NCI-H1417 (cell line): Measurements from ENCODE around the gene BARD1.
A peak's percentile ranks its signal among the peaks of the same experiment; 100 is the strongest.
"Not testable (repeated sequence)": the region's sequence is repeated elsewhere in the genome, so short reads cannot be mapped to it uniquely, and the experiment has no call there.

Source experiments
- DNase-seq, 3 experiments: peaks; one replicate each; lab custom pipeline; 2025; lab: John Stamatoyannopoulos, UW

BARD1 gene

DNA sequence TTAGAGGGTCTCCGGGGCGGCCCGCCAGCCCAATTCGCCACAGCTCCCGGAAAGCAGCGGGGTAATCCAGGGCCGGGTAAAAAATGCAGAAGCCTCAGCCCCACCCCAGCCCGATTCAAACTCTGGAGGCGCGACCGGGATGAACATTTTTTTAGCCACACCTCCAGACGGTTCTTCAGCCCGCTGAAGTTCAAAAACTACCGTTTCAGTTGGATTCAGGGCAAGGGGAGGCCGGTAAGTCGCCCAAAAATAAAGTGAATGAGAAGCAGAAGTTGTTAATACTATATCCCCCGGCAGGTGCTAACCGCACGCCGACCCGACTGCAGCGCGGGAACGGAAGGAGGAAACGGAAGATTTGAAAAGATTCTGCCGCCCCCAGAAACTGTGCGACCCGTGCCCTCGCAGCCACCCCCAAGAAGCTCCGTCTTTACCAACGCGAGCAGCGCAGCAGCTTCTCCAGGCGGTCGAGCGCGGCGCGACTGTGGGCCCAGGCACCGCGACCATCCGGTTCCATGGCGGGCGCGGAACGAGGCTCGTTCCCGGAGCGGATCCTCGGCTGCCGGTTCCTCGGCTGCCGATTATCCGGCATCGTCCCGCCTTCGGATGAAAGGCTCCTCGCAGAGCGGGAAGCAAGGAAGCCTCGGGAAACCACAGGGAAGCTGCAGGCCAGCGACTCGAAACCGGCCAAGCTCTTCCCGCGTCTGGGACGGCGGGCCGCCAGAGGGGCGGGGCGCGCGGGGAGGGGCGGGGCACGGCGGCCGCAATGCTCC, at the start of gene BARD1:
Gene BARD1 (minus strand): TSS at position 703 of the 770 bp plus-strand sequence. CDS start 114 bp downstream, at position 589.
- DNase-seq = peak; percentile 15 to 92 (median 90)

DNA sequence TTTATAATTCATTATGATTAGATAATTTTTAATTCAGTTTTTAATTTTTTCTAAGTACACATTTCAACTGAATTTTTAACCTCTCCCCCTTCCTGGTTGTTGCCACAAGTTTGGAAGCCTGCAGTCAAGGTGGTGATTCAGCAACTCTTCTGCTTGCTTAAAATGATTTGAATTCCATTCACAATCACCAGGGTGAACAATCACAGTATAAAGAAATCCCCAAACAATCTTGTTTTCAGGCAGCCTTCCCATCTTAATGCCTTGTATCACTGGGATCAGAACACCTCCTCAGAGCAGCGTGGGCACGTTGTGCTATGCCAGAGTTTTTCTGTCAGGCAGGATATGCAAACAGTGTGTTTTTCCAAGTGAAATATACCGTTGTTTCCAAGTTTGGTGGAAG, 46.7 kb upstream of the BARD1 start:
- DNase-seq = no peak

DNA sequence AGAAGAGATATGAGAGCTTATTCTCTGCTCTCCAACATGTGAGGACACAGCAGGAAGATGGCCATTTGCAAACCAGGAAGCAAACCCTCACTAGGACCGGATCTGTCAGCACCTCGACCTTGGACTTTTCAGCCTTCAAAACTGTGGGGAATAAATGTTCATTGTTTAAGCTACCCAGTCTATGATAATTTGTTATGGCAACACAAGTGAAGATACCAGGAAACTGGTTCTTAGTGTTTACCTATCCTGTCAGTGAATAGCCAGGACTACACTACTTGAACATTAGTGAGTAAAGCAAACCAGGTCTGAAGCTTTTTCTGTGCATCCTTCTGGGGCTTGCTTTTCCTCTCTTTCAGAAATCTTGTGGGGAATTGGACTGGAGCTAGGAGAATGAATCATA, 44.4 kb upstream of the BARD1 start:
- no peak for DNase-seq

DNA sequence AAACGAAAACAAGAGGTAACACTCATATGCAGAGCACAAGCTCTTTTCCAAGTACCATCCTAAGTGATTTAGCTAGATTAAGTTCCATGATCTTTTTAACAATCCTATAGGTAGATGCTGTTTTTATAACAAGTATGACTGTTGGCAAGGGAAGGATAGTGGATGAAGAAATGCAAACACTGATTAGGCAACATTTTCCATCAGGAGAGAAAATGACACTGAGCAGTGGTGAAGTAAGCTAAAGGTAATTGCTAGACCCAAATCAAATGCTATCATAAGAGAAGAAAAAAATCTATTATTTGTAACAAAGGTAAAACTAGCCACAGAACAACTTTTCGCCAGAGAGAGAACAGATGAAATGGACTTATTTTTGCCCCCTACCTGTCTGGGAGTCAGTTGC, 34.3 kb upstream of the BARD1 start:
- no peak for DNase-seq

DNA sequence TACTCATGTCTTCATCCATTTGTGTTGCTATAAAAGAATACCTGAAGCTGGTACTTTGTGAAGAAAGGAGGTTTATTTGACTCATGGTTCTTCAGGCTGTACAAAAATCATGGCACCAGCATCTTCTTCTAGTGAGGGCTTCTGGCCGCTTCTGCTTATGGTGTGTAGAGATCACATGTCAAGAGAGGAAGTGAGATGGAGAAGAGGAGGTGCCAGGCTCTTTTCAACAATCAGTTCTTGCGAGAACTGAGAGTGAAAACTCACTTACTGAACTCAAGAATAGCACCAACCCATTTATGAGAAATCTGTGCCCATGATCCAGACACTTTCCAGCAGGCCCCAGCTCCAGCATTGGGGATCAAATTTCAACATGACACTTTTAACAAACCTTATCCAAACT, 30.0 kb upstream of the BARD1 start:
- DNase-seq = no peak

DNA sequence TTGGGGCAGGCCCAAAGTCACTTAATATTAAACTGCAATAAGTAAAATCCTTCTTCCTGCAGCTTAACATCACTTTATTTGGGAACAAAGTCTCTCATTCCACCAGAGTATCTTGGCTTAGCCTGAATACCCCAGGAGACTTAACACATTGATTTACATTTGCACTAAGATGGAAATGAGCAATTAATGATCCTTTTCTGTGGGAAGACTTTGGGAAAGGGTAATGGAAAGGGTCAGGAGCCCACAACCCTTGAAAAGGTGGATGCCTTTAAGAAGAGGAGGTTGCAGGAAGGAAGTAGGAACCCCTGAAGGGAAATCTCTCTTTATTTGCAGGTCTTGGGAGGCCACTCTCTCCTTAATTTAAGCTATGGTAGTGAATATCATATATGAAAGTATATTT, 28.0 kb upstream of the BARD1 start:
- no peak for DNase-seq

DNA sequence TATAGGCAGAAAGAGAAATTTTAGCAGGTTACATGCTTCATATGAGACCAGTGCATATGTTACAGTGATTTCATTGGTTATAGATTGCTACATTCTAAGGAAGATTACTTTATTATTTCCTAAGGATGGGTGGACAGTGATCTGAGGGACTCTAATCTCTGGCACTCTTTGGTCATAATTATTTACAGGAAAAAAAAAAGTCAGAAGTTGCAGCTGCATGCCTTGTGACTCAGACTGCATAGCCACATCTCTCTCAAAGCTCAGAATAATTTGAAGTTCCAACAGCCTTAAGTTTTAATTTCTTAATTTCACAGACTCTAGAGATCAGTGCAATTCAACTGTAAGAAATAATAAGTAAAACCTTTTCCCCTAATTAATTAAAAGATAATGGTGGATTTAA, 27.1 kb upstream of the BARD1 start:
- no peak for DNase-seq

DNA sequence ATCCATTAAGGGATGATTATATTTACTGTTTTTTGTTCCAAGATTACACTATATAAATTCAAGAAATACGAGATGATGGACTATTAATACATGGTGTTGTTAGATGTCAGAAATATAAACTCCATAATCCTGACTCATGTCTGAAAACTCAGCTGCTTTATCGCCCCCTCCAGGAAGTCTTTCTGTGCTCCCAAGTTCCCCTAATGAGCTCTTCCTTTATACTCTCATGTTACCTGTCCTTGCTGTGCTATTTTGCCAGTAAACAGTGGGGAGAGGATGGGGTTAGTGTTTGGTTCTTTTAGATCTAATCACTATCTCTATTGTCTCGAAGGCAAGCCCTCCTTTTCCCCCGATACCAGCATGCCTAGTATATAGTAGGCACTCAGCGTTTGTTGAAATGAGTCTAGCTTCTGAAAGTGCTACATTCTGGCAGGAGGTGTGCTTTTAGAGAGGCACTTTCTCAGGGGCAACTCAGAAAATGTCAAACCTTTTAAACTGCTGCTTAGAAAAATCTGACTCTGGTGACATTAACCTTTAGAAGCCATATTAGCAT, 21.4 kb upstream of the BARD1 start:
- DNase-seq = no peak

DNA sequence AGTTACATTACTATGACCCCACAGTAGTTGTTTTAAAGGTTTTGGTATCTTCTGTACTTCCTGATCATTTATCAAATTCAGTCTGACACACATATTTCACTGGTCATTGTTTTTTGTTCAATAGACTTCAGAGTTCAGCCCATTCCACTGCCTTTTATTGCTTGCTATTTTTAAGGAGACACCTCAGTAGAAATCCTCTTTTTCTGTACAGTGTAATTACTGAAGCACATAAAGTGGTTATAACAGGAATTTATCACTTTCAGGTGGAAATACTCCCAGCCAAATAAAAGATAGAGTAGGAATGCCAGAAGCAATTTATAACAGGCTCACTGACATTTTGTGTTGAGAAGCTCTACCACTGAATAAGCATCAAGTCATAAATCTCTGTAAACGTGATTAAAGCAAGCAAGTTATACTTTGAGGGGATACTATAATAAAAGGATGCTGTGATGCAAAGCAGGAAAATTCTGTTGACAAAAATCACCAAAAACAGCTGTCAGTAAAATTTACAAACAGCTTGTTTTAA, 6.6 kb upstream of the BARD1 start:
- DNase-seq = peak in 1 of 3 experiments; percentile 17

DNA sequence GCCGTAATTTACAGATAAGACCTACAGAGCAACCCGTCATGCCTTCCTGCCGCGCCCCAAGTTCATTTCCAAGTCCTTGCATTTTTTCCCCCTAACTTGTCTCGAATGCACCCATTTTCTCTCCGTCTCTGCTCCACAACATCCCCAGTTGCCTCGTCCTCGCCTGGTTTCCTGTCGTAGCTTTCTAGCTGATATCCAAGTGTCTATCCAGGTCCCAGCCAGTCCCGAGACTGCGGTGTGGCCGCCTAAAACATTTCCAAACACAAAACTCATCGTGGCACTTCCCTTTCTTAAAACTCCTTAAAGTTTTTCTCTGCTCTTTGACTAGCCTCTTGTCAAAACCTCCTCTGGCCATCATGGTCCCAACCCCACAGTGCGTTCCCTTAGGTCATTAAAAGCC, 1.2 kb upstream of the BARD1 start:
- DNase-seq = peak in 2 of 3 experiments; percentile 35 to 66

DNA sequence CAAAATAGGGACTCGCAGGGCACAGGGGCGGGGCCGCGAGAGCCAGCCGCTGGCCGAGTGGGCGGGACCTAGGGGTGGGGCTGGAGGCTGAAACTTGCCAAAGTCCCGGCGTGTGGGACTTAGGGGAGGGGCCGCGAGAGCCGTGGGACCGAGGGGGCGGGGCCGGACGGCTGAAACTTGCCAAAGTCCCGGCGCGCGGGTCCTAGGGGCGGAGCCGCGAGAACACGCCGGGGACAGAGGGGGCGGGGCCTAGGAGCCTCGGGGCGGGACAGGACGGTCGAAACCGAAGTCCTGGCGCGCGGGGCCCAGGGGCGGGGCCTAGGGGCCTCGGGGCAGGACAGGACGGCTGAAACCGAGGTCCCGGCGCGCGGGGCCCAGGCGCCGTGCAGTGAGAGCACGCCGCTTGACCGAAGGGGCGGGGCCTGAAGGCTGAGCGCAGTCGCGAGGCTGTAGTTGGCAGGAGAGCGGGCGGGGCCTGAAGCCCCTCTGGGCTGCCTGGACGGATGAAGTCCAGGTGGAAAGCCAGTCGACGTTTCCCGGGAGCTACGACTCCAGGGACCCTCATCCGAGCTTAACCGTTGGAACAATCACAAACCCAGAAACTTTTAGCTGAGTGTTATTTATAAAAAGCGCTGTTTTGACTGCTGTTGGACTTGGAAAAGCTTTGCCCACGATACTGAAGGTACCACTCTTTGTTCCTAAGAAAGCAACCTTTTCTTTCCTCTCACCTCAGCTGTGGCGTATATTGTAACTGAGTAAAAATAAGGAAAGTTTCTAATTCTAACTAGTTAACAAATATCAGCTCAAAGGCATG, 475 bp upstream of the BARD1 start:
- DNase-seq = peak; percentile 91 to 97 (median 96)

DNA sequence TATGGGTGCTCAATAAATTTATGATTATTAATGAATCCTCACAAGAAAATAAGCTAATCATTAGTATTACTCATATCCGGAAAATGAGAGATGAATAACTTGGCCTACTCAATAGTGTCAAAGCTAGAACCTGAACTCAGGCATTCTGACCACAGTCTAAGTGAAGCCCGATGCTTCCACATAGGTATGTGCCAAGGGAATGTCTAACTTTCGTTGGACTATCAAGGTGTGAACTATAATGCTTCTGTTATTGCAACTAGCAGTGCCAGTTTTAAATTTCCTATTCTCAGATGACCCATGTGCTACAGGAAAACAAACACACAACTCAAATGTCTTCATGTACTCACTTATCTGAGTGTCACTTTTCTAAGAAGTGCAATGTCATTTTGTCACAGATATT, 1.8 kb downstream of the BARD1 start:
- no peak for DNase-seq

DNA sequence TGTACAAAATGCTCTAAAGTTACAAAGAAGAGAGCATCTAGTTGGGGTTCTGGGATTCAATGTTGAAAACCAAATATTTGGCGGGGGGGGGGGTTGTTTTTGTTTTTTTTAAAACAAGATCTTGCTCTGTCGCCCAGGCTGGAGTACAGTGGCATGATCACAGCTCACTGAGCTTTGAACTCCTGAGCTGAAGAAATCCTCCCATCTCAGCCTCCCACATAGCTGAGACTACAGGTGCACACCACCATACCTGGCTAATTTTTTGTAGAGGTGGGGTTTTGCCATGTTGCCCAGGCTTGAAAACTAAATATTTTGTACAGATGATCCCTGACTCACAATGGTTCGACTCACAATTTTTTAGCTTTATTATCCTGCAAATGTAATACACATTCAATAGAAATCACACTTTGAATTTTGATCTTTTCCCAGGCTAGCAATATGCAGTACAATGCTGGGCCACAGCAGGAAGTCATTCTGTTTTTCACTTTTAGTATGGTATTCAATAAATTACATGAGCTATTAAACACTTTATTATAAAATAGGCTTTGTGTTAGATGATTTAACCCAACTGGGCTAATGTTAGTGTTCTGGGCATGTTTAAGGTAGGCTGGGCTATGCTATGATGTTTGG, 7.6 kb downstream of the BARD1 start:
- DNase-seq = no peak

DNA sequence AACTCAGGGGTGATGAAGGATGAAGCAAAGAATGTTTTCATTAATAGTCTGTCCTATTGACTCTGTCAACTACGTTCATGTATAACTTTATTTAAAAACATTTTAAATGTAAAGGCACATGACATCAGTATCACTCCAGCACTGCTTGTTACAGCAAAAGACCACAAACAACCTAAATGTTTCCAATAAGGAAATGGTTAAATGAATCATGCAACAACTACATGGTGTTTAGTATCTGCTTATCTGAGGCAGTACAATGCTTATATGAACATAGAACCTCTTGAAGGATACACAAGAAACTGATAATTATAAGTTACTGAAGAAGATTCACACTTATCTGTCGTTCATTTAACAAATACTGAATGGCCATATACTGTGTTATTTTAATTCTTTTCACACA, 8.4 kb downstream of the BARD1 start:
- no peak for DNase-seq

DNA sequence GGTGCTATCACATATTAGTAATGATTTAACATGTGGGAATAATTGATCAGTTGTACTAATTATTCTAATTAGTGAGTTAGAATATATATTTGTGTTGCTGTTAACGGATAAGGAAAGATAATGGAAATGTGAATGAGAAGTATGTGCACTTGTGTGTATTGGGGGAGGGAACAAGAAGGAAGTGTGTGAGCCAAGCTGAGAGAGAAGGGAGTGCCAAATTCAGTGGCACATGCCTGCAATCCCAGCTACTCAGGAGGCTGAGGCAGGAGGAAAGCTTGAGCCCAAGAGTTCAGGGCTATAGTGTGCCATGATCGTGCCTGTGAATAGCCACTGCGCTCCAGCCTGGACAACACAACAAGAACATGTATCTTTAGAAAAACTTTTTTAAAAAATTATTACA, 9.3 kb downstream of the BARD1 start:
- DNase-seq = no peak

DNA sequence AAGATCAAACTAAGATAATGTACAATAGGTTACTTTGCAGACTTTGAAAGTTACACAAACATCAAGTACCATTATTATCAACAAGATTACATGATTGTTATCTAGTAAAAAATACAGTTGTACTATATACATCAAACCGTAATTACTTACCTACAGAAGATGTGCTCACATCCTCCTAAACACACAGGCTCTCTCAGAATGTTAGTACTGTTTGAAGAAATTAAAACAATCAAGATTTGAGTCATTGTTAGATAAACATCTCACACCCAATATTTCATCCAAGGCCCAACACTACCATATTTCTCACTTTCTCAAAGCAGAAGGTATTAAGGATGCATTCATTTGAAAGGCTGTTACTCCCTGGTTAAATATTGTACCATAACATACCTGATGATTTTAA, 12.6 kb downstream of the BARD1 start:
- DNase-seq = no peak

DNA sequence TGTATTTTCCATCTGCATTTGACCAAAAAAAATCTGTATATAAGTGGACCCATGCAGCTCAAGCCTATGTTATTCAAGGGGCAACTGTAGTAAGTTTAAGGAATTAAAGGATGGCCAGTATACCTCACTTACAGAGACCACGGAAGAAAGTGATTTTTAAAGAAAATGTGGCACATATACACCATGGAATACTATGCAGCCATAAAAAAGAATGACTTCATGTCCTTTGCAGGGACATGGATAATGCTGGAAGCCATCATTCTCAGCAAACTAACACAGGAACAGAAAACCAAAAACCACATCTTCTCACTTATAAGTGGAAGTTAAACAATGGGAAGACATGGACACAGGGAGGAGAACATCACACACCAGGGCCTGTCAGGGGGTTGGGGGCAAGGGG, 26.3 kb downstream of the BARD1 start:
- not testable (repeated sequence) for DNase-seq

DNA sequence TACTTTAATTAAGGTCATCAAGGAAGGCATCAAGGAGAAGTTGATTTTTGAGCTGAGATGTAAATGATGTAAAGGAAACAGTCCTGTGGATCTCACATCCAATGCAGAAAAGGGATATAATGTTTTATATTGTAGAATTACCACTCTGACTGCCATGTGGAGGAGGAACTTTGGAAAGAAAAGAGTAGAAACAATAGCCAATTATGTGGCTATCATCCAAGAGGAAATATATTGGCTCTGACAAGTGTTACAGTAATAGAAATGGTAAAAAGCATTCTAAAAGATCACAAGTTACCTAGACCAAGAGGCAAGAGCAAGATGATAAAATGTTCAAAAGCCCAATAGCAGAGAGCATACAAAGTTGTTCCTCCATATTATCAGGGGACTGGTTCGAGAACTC, 26.8 kb downstream of the BARD1 start:
- DNase-seq = no peak

DNA sequence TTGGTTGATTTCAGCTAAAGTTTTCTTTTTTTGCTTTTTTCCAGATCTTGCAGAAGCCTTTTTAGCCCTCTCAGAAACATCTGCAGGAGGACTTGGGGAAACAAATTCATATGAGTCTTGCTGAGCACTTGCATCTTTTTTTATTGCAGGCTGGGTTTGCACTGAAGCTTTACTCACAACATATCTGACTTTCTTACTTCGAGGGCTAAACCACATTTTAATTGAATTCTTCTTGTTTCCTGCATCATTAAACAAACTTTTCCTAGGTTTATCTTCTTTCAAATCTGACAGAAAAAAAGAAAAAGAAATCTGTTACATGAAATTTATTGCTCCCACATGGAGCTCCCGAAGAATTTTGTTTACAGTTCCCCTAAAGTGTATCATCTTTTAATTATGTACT, 28.3 kb downstream of the BARD1 start:
- DNase-seq = no peak

DNA sequence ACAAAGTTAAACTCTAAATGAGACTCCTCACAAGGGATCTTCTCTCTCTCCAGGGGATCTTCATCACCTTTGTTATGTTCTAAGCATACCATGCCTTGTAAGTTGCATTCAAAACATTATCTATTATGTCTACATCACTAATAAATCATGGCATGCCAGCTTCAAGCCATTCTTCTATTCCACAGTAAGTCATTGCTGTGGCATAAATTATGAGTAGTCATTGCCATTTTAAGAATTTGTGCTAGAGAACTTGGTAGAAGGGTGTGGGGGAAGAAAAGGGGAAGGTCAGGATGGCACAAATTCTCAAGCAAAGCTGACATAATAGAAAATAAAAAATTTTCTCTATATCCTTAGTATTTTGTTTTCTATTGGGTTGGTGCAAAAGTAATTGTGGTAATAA, 33.5 kb downstream of the BARD1 start:
- DNase-seq = no peak

DNA sequence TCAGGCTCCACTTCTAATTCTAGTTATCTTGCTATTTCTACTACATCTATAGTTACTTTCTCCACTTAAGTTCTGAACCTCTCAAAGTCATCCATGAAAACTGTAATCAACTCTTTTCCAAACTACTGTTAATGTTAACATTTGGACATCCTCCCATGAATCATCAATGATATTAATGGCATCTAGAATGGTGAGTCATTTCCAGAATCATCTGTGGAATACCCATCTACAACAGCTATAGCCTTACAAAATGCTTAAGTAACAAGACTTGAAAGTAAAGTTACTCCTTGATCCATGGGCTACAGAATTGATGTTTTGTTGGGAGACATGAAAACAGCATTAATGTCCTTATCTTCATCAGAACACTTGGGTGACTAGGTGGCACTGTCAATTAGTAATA, 35.4 kb downstream of the BARD1 start:
- DNase-seq = no peak

DNA sequence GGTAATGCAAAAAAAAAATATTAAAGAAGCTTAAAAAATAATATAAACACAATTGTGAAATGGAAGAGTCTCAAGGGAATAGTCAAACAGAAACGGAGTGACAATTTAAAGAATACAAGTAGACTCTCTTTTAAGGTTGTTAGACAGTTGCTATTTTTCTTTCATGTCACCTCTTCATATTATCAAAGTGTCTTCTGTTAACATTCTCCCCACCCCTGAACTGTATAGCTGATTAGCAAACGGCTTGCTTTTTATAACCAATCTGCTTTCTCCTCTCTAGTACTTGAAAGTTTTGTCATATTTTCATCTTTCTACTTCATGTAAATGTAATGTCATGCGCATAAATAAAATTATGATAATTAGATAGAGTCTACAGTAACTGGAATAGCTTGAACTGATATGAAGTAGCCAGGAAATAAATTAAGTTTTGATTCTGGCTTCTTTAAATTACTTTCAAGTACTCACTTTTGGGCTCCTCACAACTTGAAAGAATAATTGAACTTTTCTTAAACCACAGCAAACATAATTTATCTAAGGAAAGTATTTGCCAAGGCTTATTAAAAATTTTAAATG, 37.0 kb downstream of the BARD1 start:
- DNase-seq = no peak
